SK-N-SH treated with all-trans-retinoic acid at 6 μM for 48 hours (cell line): ENCODE results near the gene HADHA.
"Not testable (repeated sequence)": the region's sequence is repeated elsewhere in the genome, so short reads cannot be mapped to it uniquely, and the experiment has no call there.

ENCODE experiments used
- CREB5 ChIP-seq: fragments of 250-450 bp; sonication (Bioruptor Pico); IDR thresholded peaks from 2 replicates; pipeline ENCODE4 v1.5.1; 2020; ENCODE audit warnings: low read depth, mild to moderate bottlenecking, moderate library complexity
- PATZ1 ChIP-seq: fragments of 250-450 bp; sonication (Bioruptor Pico); IDR thresholded peaks from 2 replicates; pipeline ENCODE4 v1.8.0; 2020; ENCODE audit warnings: mild to moderate bottlenecking, moderate library complexity, borderline replicate concordance
- TCF4 ChIP-seq: fragments of 250-450 bp; sonication (Bioruptor Pico); IDR thresholded peaks from 2 replicates; pipeline ENCODE4 v1.8.0; 2021; ENCODE audit warnings: mild to moderate bottlenecking, moderate library complexity, borderline replicate concordance
- TOX ChIP-seq: fragments of 250-450 bp; sonication (Bioruptor Pico); IDR thresholded peaks from 2 replicates; pipeline ENCODE4 v1.8.0; 2021; ENCODE audit warnings: mild to moderate bottlenecking, moderate library complexity, borderline replicate concordance
- ZC3H10 ChIP-seq: fragments of 250-450 bp; sonication (Bioruptor Pico); IDR thresholded peaks from 2 replicates; pipeline ENCODE4 v1.5.1; 2021; ENCODE audit warnings: mild to moderate bottlenecking, moderate library complexity
- ZFP3 ChIP-seq: fragments of 250-450 bp; sonication (Bioruptor Pico); IDR thresholded peaks from 2 replicates; pipeline ENCODE4 v1.5.0; 2020; ENCODE audit warnings: mild to moderate bottlenecking, moderate library complexity
- ZNF70 ChIP-seq: fragments of 450-650 bp; formaldehyde crosslinking; IDR thresholded peaks from 2 replicates; pipeline ENCODE4 v1.5.0; 2020; ENCODE audit warnings: mild to moderate bottlenecking, moderate library complexity

- not testable (repeated sequence) for TF ChIP-seq PATZ1; TOX (CRISPR knock-in tag); ZFP3; ZNF70 (CRISPR knock-in tag); TCF4 (CRISPR knock-in tag); ZC3H10 (CRISPR knock-in tag); CREB5 (CRISPR knock-in tag)
Measured at GRCh38 chr2:26268670-26269385, 24.4 kb upstream of the HADHA start.
